GM18520 (cell line): ENCODE measurements around the gene TMEM164.
A peak's percentile ranks its signal among the peaks of the same experiment; 100 is the strongest.

Experiments
- ATAC-seq: cut with Tn5 transposase; IDR thresholded peaks from one replicate; pipeline ENCODE4 v1.9.1; 2021; ENCODE audit not compliant: unreplicated experiment

Gene TMEM164

DNA sequence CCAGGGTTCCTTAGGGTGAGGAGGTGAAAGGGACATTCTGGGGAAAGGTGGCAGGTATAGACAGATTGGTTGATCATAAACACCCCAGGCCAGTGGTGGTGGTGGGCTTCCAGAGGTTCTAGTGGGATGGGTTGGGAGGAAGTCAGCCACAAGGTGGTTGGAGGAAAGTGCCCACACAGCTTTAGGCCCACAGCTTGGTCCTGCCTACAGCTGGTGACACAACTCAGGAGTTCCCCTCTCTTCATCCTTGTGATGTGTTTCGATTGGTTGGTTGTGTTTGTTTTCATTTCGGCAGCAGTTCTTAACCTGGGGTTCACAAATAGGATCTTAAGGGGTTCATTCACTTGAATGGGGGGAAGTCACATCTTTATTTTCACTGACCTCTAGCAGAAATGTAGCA, 157.0 kb downstream of the TMEM164 start:
- no peak for ATAC-seq

DNA sequence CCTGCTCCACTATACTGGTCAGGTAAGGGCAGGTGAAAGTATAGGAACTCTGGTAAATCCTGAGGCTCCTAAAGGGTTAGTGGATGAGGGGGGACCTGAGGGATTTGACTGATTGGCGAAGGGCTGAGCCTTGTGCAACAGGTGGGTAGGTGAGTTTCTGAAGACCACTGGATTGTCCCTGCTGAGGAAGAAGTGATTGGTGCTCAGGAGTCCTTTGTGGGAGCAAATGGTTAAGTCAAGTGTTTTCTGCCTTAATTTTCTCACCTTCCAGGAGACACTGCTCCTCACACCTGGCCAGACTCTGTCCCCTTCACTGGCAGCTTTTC, 158.4 kb downstream of the TMEM164 start:
- no peak for ATAC-seq

DNA sequence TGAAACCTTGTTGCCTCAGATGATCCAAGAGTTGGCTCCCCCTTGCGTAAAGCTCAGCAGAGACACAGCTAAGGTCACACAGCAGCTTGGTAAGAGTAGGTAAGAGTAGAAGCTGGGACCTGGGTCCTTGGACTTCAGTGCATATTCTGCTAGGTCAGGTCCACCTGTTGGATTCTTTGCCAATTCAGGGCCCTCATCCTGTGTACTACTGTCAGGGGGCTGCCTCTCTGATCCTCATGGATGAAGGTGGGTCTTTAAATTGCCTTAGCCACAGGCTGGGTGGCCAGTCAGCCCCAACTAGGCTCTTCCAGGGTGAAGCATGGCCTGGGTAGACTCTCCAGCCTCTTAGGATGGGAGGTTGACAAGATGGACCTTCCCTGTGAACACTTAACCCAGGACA, 159.2 kb downstream of the TMEM164 start:
- ATAC-seq = no peak

DNA sequence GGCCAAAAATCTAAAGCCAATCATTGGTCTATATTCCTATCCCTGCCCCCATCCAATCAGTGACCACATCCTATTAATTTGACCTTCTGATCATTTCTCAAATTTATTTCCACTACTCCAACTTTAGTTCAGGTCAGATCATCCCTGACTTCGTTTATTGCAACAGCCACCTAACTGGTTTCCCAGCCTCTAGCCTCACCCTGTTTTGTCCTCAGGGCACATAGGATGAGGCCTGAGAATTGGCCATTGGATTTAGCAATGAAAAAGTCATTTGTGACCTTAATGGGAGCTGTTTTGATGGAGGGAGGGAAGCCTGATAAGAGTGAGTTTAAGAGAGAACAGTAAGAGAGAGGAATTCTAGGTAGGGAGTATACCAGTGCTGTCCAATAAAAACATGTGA, 160.0 kb downstream of the TMEM164 start:
- ATAC-seq = no peak

DNA sequence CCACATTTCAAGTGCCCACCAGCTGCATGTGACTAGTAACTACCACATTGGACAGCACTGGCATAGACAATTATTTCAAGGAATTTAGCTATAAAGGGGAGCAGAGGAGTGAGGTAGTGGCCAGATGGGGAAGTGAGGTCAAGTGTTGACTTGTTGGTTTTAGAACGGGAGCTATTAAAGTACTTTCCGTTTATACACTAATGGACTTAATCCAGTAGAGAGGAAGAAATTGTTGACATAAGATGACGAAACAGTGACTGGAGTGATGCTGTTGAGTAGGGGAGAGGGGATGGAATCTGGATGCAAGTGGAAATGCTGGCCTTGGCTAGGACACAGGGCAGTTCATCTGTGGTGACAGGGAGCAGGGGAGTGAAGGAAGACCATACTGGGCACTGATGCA, 160.6 kb downstream of the TMEM164 start:
- ATAC-seq = no peak

DNA sequence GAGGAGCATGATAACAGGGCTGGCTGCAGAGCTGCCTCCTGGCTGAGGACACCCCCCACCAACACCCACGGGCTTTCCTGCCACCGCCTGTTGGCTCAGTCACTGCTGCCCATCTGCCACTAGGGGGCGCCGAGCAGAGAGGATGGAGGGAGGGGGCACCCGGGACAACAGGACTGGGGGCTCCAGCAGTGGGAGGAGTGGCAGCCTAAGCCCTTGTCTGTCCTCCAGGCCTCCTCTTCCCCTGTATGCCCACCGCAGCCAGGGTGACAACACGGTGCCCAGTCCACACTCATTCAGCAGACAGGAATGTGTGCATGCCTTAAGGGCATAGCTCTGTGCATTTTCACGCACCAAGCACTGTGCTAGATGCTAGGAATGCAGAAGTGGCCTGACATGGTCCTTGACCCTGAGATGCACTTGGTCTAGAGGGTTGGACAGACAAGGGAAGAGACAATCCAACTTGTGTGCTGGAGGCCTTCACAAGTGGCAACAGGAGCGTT, 165.1 kb downstream of the TMEM164 start:
- no peak for ATAC-seq

DNA sequence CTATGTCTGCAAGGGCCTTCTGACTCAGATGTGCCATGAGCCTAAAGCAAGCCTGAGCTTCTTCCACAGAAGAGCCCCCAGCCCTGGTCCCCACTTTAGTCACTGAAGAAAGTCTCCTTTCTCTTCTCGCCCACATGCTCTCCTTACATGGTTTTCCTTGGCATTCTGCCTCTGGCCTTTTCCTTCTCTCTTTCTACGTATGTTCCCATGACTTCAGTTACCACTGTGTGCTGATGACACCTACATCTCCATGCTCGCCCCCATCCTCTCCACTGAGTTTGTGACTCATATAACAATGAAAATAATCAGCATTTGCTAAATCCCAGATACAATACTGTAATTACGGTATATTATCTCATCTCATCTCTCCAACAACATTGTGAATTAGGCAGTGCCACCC, 165.7 kb downstream of the TMEM164 start:
- ATAC-seq = no peak

DNA sequence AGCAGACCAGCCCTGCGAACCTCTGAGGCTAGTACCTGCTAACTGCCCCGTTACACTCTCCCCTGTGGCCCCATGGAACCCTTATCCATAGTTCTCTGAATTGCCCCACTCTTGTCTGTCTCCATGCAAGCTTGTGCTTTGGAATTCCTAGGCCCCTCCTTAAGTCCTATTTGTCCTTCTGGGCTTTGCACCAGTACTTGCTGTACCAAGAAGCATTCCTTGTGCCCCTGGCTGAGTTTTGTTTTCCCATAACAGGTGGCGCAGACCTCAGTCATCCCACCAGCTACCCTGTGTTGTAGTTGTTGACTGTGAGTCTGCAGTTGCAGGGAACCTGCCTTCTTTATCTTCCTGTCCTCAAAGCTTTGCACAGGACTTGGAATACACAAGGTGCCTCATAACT, 167.1 kb downstream of the TMEM164 start:
- no peak for ATAC-seq

DNA sequence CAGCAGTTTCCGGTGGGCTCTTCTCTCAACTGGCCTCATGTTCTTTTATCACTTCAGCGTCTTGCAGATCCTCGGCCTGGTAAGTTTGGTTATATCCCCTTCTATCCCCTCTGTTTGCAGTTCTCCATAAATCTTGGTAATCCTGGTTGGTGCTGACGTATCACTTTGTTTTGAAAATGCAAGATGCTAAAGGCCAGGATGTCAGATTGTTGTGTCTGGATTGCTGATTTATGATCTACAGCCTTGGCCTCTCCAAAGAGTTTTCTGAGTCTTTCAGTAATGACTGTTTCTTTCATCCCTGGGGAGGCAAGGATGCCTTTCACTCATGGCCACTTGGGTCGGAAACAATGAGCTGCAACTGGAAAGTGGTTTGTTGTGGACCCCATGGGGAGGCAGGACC, 168.5 kb downstream of the TMEM164 start:
- no peak for ATAC-seq

DNA sequence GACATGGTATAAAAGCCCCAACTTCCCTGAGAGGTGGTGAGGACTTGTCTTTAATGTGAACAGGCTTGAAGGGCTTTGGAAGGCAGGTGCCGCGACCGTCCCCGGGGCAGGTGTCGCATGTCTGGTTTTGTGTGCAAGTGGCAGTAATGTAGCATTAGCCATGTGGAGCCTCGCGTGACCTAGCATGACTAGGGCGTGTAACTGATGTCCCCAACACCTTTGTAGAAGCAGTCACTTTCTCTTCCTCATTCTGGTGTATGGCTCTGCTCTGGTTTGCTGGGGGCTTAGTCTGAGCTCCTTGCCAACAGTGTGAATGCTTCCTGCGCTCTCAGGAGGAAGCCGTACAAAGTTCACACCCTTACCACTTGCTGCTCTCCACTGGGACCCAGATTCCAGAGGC, 169.3 kb downstream of the TMEM164 start:
- ATAC-seq = peak; percentile 98

DNA sequence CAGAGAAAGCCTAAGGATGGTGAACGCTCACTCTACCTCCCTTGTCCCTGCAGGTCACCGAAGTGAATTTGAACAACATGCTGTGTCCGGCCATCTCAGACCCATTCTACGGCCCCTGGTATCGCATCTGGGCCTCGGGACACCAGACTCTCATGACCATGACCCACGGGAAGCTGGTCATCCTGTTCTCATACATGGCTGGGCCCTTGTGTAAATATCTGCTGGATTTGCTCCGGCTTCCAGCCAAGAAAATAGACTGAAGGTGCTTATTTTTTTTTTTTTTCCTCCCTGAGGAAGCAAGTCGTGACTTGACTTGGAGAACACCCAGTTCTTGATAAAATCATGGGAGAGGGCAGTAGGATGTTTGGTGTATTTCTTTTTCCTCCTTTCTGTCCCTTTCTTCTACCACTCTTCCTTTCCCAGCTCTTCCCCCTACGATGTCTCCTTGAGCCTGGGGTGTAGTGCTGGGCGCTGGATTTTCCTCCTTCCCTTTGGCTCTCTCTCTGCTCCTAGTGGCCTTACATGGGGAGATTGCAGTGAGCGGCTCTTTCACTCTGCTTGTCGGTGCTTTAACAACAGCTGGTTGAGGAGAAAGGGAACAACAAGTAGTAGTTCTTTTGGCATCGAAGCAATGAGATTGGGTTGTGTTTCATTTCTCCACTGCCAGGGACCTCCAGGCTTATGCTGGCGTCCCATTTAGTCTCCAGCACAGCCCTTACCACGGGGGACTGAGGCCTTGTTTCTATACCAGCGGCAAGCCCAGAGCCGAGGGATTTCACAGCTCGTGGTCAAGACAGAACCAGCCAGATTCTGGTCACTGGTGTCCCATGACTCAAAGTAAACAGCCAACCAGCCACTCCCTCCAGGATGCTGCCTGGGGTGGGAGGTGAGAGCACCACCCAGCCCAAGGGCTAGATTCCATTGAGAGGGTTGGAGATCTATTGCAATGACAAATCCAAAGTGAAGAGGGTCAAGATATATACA, 170.6 kb downstream of the TMEM164 start:
- no peak for ATAC-seq

DNA sequence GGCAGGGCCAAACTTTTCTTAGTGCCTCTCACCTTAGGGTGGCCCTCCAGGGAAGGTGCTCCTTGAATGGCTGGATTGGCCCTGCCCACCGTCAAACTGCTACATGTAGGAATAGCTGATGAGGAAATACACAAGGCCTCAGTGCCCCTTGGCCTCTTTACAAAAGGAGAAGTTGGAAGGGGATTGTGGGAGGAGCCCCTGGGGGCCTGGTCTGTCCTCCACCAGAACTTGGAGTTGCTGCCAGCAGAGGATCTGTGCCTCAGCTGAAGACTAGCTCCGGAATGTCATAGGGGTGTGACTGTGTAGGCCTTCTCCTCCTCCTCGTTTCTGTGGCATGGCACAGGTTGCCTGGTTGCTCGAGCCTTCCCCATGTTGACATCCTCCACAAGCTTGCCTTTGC, 172.2 kb downstream of the TMEM164 start:
- ATAC-seq = no peak

DNA sequence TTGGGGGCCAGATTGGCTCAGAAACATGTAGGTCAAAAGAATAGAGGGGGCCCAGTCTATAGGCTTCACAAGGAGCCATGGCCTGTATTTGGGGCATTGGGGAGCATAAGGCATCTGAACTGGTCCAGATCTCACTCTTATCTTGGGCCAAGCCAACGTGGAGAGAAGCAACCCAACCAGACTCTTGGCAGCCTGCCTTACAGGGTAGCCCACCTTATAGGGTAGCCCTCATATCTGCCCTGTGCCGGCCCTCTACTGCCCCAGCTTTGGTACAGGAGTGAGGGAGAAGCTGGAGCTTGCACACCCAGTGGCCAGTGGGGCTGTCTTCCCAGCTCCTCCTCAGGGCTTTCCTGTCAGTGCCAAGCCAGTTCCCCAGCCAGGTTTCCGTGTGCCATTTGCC, 172.8 kb downstream of the TMEM164 start:
- ATAC-seq = no peak

DNA sequence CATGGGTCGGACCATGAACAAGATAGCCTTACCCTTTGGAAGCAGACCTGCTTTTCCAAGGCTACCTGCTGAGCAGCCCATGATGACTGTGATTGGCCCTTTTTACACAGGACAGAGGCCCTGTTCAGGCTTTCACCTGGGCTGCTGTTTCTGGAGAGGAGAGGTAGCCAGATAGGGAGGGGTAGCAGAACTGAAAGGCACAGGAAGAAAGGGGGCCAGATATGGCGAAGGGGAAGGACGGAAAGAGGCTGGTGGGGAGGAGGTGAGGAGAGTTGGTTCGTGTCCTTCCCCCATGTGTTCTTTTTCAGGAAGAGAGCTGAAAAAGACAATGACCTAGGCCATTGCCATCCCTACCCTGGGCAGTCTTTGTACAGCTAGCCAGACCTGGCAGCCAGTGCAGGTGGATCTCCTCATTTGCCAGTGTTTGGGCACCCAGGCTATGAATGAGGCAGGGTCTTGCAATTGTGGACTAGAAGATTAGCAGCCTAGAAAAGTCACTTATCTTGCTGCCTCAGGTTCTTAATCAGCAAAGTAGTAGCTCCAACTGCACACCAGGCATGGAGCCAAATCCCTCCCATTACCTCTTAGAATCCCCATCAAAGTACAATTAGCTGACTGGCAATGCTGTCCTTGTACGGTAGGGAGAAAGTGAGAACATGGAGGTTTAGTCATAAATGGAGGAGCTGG, 175.4 kb downstream of the TMEM164 start:
- no peak for ATAC-seq

DNA sequence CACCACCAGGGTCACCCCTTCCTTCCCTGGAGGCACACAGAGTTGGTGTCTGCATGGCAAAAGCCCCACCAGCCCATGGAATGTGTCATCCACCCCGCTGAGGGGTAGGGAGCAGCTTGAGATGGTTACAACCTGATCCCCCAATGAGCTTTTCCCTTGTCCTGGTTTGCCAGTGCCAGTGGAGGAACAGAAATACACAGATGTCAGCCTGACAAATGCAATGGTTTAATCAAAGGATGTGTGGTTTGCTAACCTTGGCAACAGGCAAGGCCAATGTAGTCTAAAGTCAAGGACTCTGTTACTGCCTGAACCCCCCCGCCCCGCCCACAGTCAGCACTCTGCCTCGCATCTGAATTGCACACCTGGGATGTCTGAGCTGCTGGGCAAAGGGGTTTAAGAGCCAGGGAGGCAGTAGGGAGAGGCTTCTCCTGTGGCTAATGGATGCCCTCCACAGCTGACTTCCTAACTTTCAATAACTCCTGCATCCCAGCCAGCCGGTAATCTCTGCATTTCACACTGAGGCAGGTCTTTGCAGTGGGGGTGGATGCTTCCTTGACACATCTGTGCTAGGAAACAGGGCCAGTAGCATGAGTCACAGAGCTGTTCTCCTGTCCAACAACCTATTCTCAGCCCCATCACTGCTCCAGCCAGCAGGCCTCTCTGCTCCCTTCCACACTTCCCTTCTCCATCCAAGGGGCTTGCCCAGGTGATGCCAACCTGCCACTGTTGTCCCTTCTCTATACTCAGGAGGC, 177.4 kb downstream of the TMEM164 start:
- ATAC-seq = no peak

DNA sequence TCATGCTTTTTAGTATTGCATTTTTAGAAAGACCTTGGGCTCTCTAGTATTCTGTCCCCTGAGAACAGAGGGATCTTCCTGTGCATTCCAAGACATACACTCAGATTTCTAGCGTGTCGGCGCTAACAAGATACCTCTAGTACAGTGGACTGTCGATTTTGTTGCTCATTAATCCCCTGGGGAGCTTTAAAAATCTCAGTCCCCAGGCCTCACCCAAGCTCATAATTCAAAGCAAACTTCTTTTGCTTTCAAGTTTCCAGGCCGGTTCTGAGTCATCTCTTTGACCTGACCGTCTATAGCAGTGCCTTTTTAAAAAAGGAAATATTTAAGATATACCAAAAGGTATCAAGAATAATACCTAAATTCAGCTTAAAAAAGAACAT, 178.0 kb downstream of the TMEM164 start:
- peak; percentile 80 for ATAC-seq

DNA sequence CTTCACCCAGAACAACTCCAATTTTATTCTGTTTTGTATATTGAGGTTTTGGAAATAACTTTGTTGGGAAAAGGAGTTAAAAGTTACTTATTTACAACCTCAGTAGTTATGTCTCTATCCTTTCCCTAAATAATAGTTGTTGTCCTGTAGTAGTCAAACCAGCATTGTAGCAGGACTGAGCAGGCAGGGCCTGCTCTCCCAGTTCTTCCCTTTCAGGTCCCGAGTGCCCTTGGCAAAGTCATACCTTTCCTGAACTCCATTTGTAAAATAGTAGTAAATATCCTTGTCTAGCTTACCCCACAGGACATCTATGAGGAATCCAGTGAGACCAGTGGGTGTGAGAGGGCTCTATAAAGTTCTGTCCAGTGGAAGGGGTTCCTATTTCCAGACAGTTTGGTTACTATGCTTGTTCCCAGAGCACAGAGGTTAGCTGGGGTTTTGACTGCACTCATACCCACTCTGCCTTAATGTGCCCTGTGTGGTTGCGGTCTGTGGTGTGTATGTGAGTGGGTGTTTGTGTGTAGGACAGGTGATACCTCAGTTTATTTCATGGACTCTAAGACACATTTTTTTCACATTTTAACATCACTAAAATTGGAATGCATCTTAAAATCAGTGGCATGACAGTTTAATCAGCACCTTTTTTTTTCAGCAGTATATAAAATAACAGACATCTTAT, 178.7 kb downstream of the TMEM164 start:
- ATAC-seq = no peak

DNA sequence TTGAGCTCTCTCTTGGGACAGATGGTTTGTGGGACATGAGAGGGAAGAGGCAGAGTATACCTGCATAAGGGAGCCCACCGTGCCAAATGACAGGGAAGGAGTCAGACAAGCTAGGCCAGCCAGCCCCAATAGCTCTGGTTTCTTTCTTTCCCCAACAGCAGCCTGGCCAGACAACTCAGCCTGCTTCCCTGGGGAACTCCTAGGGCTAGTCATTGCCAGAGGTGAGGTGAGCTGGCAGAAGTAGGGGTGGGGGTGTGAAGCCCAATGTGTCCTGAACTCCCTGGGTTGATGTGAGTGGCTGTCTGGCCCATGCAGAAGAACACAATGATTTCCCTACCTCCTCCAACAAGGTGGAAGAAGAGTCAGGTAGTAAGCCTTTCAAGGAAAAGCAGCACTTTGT, 179.4 kb downstream of the TMEM164 start:
- no peak for ATAC-seq

DNA sequence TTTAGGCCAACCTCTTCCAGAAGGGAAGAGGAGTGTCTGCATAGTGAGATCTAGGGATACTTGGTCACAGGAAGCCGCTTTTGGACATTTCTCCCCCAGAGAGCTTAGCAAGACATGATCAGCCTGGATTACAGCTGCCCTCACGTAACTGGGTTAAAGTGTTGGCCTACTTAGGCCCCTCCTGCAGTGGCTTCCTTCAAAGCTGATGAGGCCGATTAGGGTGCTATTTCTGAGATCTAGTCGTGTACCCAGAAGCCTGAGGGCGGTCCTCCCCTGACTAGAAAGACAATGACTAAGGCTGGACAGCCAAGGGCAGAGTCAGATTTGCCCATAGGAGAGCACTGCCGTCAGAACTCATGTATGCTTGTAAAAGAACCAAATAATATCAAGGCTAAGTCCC, 180.0 kb downstream of the TMEM164 start:
- ATAC-seq = no peak

DNA sequence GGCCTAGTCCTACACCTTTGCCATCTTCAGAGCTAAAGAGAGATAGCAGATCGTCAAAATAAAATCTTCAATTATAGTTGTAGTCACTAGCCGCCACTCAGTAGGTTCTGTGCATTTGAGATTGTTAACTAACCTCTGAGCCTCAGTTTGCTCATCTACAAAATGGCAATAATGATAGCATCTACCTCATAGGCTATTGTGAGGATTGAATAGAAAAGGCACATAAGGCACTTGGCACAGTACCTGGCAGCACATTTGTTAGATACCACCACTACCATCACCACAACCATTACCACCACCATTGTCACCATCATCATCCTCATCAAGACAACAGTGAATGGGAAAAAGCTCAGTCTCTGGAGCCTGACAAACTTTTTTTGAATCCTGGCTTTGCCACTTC, 180.4 kb downstream of the TMEM164 start:
- no peak for ATAC-seq
